Fibroblast of pulmonary artery (primary cell): ENCODE measurements around the gene SERPINA1.
"Not testable (repeated sequence)": the region's sequence is repeated elsewhere in the genome, so short reads cannot be mapped to it uniquely, and the experiment has no call there.

ENCODE experiments used
- DNase-seq: peaks from one replicate; pipeline ENCODE4 v3.0.0-alpha.2; 2010; ENCODE audit warnings: low read depth
- H3K4me3 ChIP-seq: replicated peaks from 2 replicates; pipeline ENCODE4 v1.5.1; 2011; ENCODE audit warnings: low read depth, mild to moderate bottlenecking, control low read depth, low read length, moderate library complexity
- TF ChIP-seq, protein P1 (sequence below): IDR thresholded peaks from 2 replicates; pipeline ENCODE4 v1.5.1; 2011; ENCODE audit warnings: mild to moderate bottlenecking, control low read depth, low read length, inconsistent platforms; ENCODE audit errors: missing control alignments

The SERPINA1 gene

DNA sequence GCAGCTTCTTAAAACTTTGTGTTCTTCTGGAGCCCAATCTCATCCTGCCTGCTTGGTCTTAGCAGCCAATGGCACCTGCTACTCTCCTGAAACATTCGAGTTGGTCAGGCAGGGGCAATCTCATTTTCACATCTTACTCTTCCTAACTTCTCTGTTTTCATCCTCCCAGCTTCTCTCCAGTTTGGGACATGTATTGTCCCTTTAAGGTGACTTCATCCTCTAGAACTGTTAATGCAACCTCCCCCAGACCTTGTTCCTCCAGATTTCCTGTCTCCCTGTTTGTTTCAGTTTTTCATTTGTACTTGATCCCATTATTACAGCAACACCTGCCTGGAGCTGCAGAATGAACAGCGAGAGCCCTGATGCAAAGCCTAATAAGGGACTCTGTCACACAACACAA is 32.9 kb upstream of the SERPINA1 start:
- DNase-seq = peak; percentile 13
- H3K4me3 ChIP-seq = no peak overlapping the region
- TF ChIP-seq, protein P1, sequence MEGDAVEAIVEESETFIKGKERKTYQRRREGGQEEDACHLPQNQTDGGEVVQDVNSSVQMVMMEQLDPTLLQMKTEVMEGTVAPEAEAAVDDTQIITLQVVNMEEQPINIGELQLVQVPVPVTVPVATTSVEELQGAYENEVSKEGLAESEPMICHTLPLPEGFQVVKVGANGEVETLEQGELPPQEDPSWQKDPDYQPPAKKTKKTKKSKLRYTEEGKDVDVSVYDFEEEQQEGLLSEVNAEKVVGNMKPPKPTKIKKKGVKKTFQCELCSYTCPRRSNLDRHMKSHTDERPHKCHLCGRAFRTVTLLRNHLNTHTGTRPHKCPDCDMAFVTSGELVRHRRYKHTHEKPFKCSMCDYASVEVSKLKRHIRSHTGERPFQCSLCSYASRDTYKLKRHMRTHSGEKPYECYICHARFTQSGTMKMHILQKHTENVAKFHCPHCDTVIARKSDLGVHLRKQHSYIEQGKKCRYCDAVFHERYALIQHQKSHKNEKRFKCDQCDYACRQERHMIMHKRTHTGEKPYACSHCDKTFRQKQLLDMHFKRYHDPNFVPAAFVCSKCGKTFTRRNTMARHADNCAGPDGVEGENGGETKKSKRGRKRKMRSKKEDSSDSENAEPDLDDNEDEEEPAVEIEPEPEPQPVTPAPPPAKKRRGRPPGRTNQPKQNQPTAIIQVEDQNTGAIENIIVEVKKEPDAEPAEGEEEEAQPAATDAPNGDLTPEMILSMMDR = no peak

DNA sequence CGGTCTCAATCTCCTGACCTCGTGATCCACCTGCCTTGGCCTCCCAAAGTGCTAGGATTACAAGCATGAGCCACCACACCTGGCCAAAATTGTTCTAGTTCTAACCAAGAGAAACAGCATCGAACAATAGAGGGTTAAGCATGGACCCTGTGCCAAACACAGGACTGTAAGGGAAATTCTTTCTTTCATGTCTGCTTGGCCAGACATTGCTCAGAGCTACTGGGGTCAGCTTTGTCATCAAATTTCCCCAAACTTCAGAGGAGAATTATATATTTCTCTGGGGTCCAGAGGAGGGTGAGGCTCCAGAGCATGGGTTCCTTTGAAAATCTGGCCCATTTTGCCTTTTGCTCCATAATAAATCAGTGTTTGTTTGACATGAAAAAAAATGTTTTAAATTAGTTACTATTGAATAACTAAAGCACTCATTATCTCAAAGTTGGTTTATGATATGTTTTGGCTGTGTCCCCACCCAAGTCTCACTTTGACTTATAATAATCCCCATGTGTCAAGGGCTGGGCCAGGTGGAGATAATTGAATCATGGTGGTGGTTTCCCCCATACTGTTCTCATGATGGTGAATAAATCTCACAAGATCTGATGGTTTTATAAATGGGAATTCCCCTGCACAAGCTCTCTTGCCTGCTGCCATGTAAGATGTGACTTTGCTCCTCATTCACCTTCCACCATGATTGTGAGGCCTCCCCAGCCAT is 29.2 kb upstream of the SERPINA1 start:
- H3K4me3 ChIP-seq, DNase-seq: not testable (repeated sequence)

- no peak overlapping the region for H3K4me3 ChIP-seq
- TF ChIP-seq, protein P1 = peak; percentile 64
- peak; percentile 35 for DNase-seq
Observed at GRCh38 chr14:94412671-94413638, 24.6 kb upstream of the SERPINA1 start.

GRCh38 chr14:94411638-94412037 is 23.2 kb upstream of the SERPINA1 start:
- no peak overlapping the region for H3K4me3 ChIP-seq
- DNase-seq = no peak
- TF ChIP-seq, protein P1 = no peak

- H3K4me3 ChIP-seq, DNase-seq: not testable (repeated sequence)
Observed at GRCh38 chr14:94409430-94409829, 21.0 kb upstream of the SERPINA1 start.

DNA sequence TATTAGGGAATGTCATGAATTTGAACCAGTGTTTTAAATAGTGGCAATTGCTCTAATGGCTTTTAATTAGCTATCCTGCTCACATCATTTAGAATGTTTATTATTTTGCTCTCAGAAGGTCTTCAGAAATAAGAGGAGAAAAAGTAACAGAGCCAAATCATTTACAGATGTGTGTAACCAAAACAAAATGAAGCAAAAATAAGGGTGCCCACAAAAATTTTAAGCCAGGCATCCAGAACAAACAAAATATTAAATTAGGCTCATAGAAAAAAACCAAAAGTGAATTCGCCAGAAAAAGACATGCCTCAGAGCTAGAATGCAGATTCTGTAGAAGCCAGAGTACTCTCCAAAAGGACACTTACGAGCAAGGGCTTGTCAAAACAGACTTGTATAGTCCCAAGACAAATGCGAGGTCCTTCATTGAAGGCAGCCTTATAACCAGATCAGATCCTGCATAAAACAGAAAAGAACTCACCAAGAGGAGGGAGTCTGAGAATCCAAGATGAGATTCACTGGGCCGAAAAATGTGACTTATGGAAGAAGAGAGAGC is 20.2 kb upstream of the SERPINA1 start:
- TF ChIP-seq, protein P1 = no peak
- H3K4me3 ChIP-seq = no peak overlapping the region
- DNase-seq = no peak

- no peak overlapping the region for H3K4me3 ChIP-seq
- TF ChIP-seq, protein P1 = no peak
- no peak for DNase-seq
Observed at GRCh38 chr14:94407906-94408305, 19.5 kb upstream of the SERPINA1 start.
